Kidney (tissue), 14 donors: Measurements from ENCODE around the gene CD40LG. TPM values are rescaled to one million over a fixed set of nuclear protein-coding genes. Genes with fewer than 3 reads are reported as not detected.

ENCODE experiments used
- DNase-seq, 5 donors: peaks; one replicate each; pipeline ENCODE4 v3.0.0-alpha.2; 2013 to 2020
- FAIRE-seq: peaks from 2 replicates; lab custom pipeline; 2012; peaks lifted over from hg19 to GRCh38; lab: Jason Lieb, UNC
- H3K27ac ChIP-seq, 2 donors: one replicate each; pipeline ENCODE4 v1.7.0; 2013; ENCODE audit warnings: low read depth in 2 of 2, low read length in 2 of 2, inconsistent platforms in 1 of 2
- H3K27me3 ChIP-seq: one replicate; pipeline ENCODE4 v1.7.1; 2013; ENCODE audit warnings: low read length, inconsistent platforms; ENCODE audit not compliant: control insufficient read depth, insufficient read depth
- H3K36me3 ChIP-seq, 3 donors: one replicate each; pipeline versions ENCODE4 v1.7.0 to v1.7.1; 2013; ENCODE audit warnings: low read length in 3 of 3, control low read depth in 1 of 3, inconsistent platforms in 1 of 3; ENCODE audit not compliant: insufficient read depth in 3 of 3, control insufficient read depth in 2 of 3
- H3K4me1 ChIP-seq, 3 donors: one replicate each; pipeline versions ENCODE4 v1.7.0 to v1.7.1; 2013; ENCODE audit warnings: low read length in 3 of 3, inconsistent platforms in 1 of 3, low read depth in 1 of 3; ENCODE audit not compliant: control insufficient read depth in 2 of 3, insufficient read depth in 2 of 3
- H3K4me3 ChIP-seq, 3 donors: one replicate each; pipeline versions ENCODE4 v1.7.0 to v1.8.1; 2013; ENCODE audit warnings: low read length in 3 of 3, control low read depth in 1 of 3, inconsistent platforms in 1 of 3
- H3K9ac ChIP-seq, 3 donors: one replicate each; pipeline versions ENCODE4 v1.7.0 to v1.7.1; 2013; ENCODE audit warnings: low read length in 3 of 3, control low read depth in 1 of 3, inconsistent platforms in 1 of 3
- H3K9me3 ChIP-seq, 3 donors: one replicate each; pipeline versions ENCODE4 v1.7.0 to v1.7.1; 2013; ENCODE audit warnings: low read length in 3 of 3, control low read depth in 1 of 3, inconsistent platforms in 1 of 3; ENCODE audit not compliant: control insufficient read depth in 2 of 3, insufficient read depth in 1 of 3
- CTCF ChIP-seq: IDR thresholded peaks from 3 replicates; pipeline ENCODE4 v1.5.1; 2012; ENCODE audit warnings: mild to moderate bottlenecking, moderate library complexity, borderline replicate concordance; ENCODE audit not compliant: insufficient read depth; ENCODE audit errors: extremely low read depth
- intact Hi-C: fragments of 100-400 bp; cut with DNase I; formaldehyde crosslinking; loops from one replicate; pipeline ENCODE4 v1.11.1; 2022
- polyA plus RNA-seq: library from polyadenylated mRNA; stranded (reverse); fragments of 350-450 nt; fragmentation: Illumina TruSeq; extraction: RNeasy Lipid Tissue Mini Kit (QIAGEN cat#74804); gene quantifications from one replicate; pipeline ENCODE4 v1.2.3, GENCODE V29; 2014; ENCODE audit warnings: low read depth, low replicate concordance; ENCODE audit not compliant: insufficient read depth
- total RNA-seq: library from RNA; stranded (reverse); fragmentation: NEBNext Ultra II Directional; extraction: Animal tissue kit (Norgen Biotek cat#: 25700); gene quantifications from one replicate; pipeline ENCODE4 v1.2.1, GENCODE V29; 2021
- donor health status: control.
- donor health status: control.
- donor health status: control.
- donor health status: control.
- donor health status: control.
- donor health status: DM: yes; HTN: yes; CAD: no.
- donor health status: Normal renal cell carcinoma (clear cell type).

CD40LG gene
- total and polyA plus RNA-seq, 2 donors from 2014 or later, result 0.22 to 0.85 TPM

GRCh38 chrX:136679531-136679930, 31.6 kb downstream of the CD40LG start:
- FAIRE-seq (no peak), DNase-seq (no peak)
- Histone ChIP-seq H3K36me3 (no peaks in the 10 kb centered on the region), H3K9ac (no peak overlapping the region), H3K27me3 (peaks cover 4% of the 10 kb centered on the region), H3K4me1 (no peaks in the 10 kb centered on the region), H3K4me3 (no peak overlapping the region), H3K9me3 (no peaks in the 10 kb centered on the region), H3K27ac (no peak overlapping the region)
- no peak for TF ChIP-seq CTCF
- intact Hi-C loops, result no loop called here

DNA sequence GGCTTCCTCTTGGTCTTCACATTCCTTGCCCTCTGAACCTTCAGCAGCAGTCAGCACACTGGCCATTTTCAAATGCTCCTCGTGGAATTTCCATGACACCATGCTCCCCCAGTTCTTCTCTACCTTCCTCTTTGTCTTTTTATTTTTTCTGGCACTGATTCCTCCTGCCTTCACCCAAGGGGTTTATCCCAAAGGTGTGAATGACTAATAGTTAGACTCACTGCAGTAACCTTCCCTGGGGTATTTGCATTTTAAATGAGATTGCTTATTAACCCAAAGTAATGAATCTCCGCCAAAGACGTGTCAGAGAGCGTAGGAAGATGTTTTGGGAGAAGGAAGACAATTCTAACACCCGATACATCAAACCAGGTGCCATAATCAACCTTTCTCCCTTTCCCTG, 36.2 kb downstream of the CD40LG start:
- Histone ChIP-seq H3K4me1 (no peaks in the 10 kb centered on the region), H3K27ac (no peak overlapping the region), H3K4me3 (no peak overlapping the region), H3K9me3 (no peaks in the 10 kb centered on the region), H3K27me3 (peaks cover 6% of the 10 kb centered on the region), H3K9ac (no peak overlapping the region), H3K36me3 (no peaks in the 10 kb centered on the region)
- FAIRE-seq, result no peak
- DNase-seq, result no peak
- intact Hi-C loops, result no loop called here
- no peak for TF ChIP-seq CTCF

DNA sequence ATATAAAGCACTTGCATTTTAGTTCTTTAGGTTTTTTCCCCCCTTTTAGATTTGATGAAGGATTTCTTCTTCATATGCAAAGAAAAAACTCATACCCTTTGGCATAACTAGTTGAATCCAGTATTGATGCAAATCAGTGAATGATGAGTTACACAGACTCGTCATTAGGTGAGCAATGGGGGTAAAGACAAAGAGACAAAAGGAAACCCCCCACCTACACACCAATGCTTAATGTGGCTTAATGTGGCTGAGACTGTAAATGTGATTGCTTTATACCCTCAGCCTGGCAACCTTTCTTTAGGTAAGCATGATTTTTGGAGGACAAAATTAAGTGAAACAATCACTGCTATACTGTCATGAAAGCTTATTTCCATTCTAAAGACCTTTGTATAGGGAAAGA, 39.5 kb downstream of the CD40LG start:
- TF ChIP-seq CTCF, result no peak
- intact Hi-C loops, result no loop called here
- no peak overlapping the region for H3K4me3 ChIP-seq
- FAIRE-seq, result no peak
- no peaks in the 10 kb centered on the region for H3K4me1 ChIP-seq
- no peak overlapping the region for H3K27ac ChIP-seq
- H3K9me3 ChIP-seq, result no peaks in the 10 kb centered on the region
- no peak for DNase-seq
- no peaks in the 10 kb centered on the region for H3K36me3 ChIP-seq
- H3K9ac ChIP-seq, result no peak overlapping the region
- peaks cover 6% of the 10 kb centered on the region for H3K27me3 ChIP-seq

DNA sequence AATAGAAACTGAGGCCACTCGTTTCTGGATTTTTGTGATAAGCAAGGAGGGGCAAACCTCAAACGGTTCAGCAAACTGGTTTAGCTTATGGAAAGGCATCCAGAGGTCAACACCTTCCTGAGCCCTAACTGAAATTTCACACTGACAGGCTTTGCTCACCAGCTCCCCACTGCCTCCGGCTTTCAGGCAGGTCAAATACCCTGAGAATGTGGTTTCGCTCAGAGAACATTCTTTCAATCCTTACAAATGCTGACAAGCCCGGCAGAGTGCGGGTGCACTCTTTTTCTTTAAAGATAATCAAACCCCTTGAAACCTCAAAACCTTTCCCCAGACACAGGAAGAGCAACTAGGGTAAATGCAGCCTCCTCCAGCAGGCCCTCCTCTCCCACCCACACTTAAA, 41.5 kb downstream of the CD40LG start:
- peaks cover 6% of the 10 kb centered on the region for H3K27me3 ChIP-seq
- H3K27ac ChIP-seq, result no peak overlapping the region
- FAIRE-seq, result no peak
- no peak overlapping the region for H3K4me3 ChIP-seq
- intact Hi-C loops, result no loop called here
- no peak overlapping the region for H3K9ac ChIP-seq
- H3K36me3 ChIP-seq, result no peaks in the 10 kb centered on the region
- H3K9me3 ChIP-seq, result no peaks in the 10 kb centered on the region
- no peak for TF ChIP-seq CTCF
- H3K4me1 ChIP-seq, result no peaks in the 10 kb centered on the region
- DNase-seq, result peak in 1 of 5 donors; percentile 4
